ENCODE measurements around the gene RNF114.
"Not testable (repeated sequence)": the region's sequence is repeated elsewhere in the genome, so short reads cannot be mapped to it uniquely, and the experiment has no call there.

The RNF114 gene

DNA sequence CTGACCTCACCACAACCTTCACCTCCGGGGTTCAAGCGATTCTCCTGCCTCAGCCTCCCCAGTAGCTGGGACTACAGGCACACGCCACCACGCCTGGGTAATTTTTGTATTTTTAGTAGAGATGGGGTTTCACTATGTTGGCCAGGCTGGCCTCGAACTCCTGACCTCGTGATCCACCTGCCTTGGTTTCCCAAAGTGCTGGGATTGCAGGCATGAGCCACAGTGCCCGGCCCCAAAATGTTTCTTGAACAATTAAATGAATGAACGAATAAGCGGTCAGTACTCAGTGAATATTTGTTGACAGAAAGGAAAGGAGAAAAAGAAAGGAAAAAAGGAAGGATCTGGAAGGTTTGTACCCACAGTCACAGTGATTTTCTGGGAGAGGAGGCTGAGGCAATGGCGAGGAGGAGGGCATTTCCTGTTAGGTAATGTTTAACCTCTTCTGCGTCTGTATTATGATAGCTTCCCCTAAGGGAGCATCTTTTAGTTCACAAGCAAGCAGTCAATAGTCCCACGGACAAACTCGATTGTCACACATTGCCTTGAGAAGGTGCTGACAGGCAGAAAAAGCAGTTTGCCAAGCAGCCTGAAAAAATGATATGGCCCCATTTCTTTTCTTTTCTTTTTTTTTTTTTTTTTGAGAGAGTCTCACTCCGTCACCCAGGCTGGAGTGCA is 64.5 kb downstream of the RNF114 start:
- not testable (repeated sequence) for H3K4me1 Mint-ChIP-seq (ENCODE audit: low read depth in 2 of 2)

DNA sequence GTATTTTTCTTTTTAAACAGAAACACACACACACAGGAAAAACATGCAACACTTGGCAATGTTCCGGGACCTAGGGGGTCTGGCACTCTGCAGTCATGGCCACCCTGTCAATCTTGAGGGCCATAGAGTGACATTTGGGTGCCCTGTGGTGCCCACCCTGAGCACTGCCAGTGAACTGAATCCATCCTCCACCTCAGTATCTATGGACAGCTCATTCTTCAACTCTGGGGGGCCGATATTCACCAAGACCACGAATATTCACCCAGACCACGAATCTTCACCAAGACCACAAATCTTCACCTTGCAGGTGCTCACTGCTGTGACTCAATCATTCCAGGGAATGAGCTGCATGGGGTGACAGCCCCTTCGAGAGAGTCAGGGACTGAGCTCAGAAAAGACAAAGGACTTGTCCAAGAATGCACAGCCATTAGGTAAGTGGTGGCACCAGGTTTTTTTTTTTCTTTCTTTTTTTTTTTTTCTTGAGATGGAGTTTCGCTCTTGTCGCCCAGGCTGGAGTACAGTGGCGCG is 65.7 kb downstream of the RNF114 start:
- Mint-ChIP-seq H3K4me1 (ENCODE audit: low read depth in 2 of 2) (peaks cover 0 to 3% of the 10 kb centered on the region in 2 donors), H3K9me3 (no peaks in the 10 kb centered on the region), H3K27ac (no peak overlapping the region), H3K36me3 (ENCODE audit: insufficient read depth) (no peaks in the 10 kb centered on the region), H3K27me3 (peaks cover 36 to 55% of the 10 kb centered on the region in 2 donors), H3K4me3 (no peak overlapping the region)
- no peak for ATAC-seq (replicated peaks)
- DNase-seq, result no peak

More for the DNA sequence above, 64.5 kb downstream of the RNF114 start:
- not testable (repeated sequence) for DNase-seq; H3K27ac Mint-ChIP-seq; ATAC-seq (replicated peaks); H3K36me3 Mint-ChIP-seq (ENCODE audit: insufficient read depth); H3K4me3 Mint-ChIP-seq; H3K9me3 Mint-ChIP-seq
- peaks cover 41 to 59% of the 10 kb centered on the region in 2 donors for H3K27me3 Mint-ChIP-seq

DNA sequence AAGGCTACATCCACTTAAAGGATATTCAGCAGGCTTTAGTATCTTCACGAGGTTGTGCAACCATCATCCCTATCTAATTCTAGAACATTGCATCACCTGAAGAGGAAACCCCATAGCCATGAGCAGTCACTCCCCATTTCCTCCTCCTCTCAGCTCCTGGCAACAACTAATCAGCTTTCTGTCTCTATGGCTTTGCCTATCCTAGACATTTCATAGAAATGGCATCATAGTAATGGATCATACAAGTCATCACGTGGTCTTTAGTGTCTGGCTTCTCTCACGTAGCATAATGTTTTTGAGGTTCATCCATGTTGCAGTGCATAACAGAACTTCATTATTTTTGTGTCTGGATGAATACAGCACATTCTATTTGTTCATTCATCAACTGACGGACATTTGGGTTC is 67.1 kb downstream of the RNF114 start:
- no peak for ATAC-seq (replicated peaks)

More for the DNA sequence above, 67.1 kb downstream of the RNF114 start:
- peaks cover 3% of the 10 kb centered on the region for H3K36me3 Mint-ChIP-seq (ENCODE audit: insufficient read depth)
- peaks cover 22 to 48% of the 10 kb centered on the region in 2 donors for H3K27me3 Mint-ChIP-seq
- H3K4me1 Mint-ChIP-seq (ENCODE audit: low read depth in 2 of 2), result peaks cover 0 to 3% of the 10 kb centered on the region in 2 donors
- no peaks in the 10 kb centered on the region for H3K9me3 Mint-ChIP-seq
- H3K4me3 Mint-ChIP-seq, result no peak overlapping the region
- no peak overlapping the region for H3K27ac Mint-ChIP-seq
- no peak for DNase-seq

All from effector memory CD8-positive, alpha-beta T cell (primary cell).